Measurements from ENCODE around the gene LGR4. TPM values are rescaled to one million over a fixed set of nuclear protein-coding genes. Genes with fewer than 3 reads are reported as not detected.
A peak's percentile ranks its signal among the peaks of the same experiment; 100 is the strongest.

LGR4 gene
- total RNA-seq, 1 donor from 2014 or later = 7.5 TPM

DNA sequence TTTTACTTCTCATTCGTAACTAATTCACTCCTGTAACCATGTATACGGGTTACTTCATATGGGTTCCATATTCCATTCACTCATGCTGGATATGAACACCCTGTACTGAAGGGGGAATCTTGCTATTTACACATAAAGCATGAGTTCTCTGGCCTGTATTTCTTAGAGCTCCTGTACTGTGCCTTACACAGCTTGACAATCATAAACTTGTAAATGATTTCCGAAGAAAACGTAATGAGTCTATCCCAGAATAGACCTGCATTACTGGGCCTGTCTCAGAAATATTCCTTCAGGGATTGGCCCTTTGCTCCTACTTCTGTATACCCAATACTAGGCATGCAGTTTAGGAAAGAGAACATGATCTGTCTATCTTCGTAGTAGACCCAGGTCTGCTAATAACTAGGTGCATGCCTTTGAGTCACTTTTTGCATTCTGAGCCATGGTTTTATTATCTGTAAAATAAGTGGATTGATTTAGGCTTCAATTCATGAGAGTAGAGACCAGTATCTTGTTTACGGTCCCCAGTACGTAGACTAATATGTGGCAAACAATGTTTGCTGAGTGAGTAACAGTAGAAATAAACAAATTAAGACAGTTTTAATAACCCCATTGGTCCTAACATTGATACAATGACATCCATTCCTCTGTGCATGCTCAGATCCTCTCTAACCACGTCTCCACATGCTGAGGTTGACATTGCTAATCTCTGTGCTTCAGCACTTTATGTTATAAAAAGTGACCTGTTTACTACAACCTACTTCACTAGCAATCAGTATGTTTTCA, 110.8 kb downstream of the LGR4 start:
- peaks cover 10% of the 10 kb centered on the region for H3K4me1 ChIP-seq
- TF ChIP-seq, protein P1, sequence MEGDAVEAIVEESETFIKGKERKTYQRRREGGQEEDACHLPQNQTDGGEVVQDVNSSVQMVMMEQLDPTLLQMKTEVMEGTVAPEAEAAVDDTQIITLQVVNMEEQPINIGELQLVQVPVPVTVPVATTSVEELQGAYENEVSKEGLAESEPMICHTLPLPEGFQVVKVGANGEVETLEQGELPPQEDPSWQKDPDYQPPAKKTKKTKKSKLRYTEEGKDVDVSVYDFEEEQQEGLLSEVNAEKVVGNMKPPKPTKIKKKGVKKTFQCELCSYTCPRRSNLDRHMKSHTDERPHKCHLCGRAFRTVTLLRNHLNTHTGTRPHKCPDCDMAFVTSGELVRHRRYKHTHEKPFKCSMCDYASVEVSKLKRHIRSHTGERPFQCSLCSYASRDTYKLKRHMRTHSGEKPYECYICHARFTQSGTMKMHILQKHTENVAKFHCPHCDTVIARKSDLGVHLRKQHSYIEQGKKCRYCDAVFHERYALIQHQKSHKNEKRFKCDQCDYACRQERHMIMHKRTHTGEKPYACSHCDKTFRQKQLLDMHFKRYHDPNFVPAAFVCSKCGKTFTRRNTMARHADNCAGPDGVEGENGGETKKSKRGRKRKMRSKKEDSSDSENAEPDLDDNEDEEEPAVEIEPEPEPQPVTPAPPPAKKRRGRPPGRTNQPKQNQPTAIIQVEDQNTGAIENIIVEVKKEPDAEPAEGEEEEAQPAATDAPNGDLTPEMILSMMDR (IDR thresholded peaks at IDR 0.05) = no peak
- no peak overlapping the region for H3K4me3 ChIP-seq
- no peaks in the 10 kb centered on the region for H3K27me3 ChIP-seq
- ATAC-seq = no peak
- intact Hi-C loops (cut with DNase I) = no loop called here
- H3K27ac ChIP-seq = no peak overlapping the region
- H3K36me3 ChIP-seq = no peaks in the 10 kb centered on the region
- no peaks in the 10 kb centered on the region for H3K9me3 ChIP-seq
- no peak for DNase-seq

DNA sequence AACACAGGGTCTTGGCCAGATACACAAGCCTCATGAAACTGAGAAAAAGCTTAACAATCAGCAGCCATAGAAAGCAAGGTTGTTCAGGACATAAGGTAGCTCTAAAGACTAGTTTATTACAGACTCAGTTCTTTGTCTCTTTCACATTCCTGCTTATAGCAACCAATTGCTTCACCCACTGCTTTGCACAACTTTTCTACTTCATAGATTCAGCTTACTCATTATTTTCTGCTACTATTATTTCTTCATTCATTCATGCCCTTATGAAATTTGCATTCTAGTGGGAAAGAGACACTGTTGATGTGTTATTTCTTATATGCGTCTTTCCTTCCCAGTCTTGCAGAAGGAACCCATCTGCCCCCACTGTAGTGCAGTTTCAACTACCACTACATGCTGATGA, 114.3 kb downstream of the LGR4 start:
- Histone ChIP-seq H3K4me3 (no peak overlapping the region), H3K36me3 (no peaks in the 10 kb centered on the region), H3K9me3 (no peaks in the 10 kb centered on the region), H3K27ac (no peak overlapping the region), H3K27me3 (no peaks in the 10 kb centered on the region), H3K4me1 (peaks cover 10% of the 10 kb centered on the region)
- intact Hi-C loops (cut with DNase I) = no loop called here
- DNase-seq (no peak), ATAC-seq (no peak)
- TF ChIP-seq, protein P1 (IDR thresholded peaks at IDR 0.05) = no peak

DNA sequence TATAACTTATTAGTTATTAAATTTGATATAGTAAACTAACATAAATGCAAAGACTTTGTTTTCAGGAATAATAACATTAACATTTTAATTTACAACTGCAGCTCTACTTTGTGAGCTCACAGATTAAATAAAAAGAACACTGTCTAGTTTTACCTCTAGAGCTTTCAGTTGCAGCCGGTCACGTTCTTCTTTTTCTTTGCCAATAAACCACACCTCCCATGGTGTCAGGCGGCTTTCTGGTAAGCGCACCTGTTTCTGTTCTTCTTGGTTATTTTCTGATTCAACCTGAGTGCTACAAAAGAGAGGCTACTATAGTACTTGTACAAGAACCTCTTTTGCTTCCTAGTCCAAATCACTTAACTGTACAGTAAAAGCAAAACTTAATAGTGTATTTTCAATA, 115.3 kb downstream of the LGR4 start:
- Histone ChIP-seq H3K36me3 (no peaks in the 10 kb centered on the region), H3K9me3 (no peaks in the 10 kb centered on the region), H3K27ac (no peak overlapping the region), H3K4me1 (peaks cover 5% of the 10 kb centered on the region), H3K4me3 (no peak overlapping the region), H3K27me3 (no peaks in the 10 kb centered on the region)
- DNase-seq (no peak), ATAC-seq (no peak)
- intact Hi-C loops (cut with DNase I) = no loop called here
- TF ChIP-seq, protein P1 (IDR thresholded peaks at IDR 0.05) = no peak

DNA sequence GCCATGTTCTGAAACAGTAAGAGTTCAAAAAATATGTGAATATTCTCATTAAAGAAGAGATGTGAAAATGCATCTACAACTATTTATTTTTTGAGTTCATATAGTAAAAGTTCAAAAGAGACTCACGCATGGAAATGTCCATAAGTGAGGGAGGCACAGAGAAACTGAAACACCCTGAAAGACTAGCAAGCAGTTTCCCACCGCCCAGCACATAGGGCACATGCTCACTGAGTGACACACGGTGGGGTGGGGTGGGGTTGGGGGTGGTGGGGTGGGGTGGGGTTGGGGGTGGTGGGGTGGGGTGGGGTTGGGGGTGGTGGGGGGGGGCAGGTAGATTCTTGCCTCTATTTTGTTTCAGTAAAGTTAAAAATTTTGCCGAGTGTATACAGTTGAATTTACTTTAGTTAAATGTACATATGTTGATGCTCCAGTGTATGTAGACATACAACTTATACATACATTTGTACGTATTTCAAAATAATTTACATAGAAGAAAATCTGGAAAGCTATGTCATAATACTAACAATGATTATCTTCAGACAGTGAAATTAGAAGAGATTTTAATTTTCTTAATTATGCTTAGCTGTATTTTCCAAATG, 115.9 kb downstream of the LGR4 start:
- no peaks in the 10 kb centered on the region for H3K36me3 ChIP-seq
- DNase-seq = no peak
- H3K4me3 ChIP-seq = no peak overlapping the region
- no peaks in the 10 kb centered on the region for H3K4me1 ChIP-seq
- no peaks in the 10 kb centered on the region for H3K27me3 ChIP-seq
- no peaks in the 10 kb centered on the region for H3K9me3 ChIP-seq
- no peak for ATAC-seq
- no peak overlapping the region for H3K27ac ChIP-seq
- intact Hi-C loops (cut with DNase I) = no loop called here
- TF ChIP-seq, protein P1 (IDR thresholded peaks at IDR 0.05) = no peak

DNA sequence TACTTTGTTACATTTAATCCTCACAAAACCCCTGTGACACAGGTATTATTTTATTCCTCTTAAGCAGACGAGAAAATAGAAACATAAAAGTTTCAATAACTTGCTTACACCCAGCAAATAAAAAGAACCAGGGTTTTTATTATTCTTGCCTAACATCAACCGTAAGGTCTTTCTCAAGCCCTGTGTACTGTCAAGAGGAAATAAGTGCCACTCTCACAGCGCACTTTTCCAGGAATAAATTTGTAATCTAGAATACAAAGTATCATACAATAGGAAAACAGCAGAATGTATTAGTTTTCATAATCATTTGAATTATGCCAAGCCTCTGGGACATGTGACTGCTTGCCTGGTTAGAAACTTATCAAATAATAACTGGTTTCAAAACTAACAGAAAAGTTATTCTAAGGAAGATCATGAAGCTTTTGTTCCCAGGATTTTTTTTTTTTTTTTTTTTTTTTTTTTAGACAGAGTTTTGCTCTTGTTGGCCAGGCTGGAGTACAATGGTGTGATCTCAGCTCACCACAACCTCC, 117.0 kb downstream of the LGR4 start:
- peak; percentile 54 for ATAC-seq
- no peaks in the 10 kb centered on the region for H3K36me3 ChIP-seq
- DNase-seq = no peak
- H3K9me3 ChIP-seq = no peaks in the 10 kb centered on the region
- H3K4me3 ChIP-seq = no peak overlapping the region
- no peaks in the 10 kb centered on the region for H3K4me1 ChIP-seq
- no peak overlapping the region for H3K27ac ChIP-seq
- TF ChIP-seq, protein P1 (IDR thresholded peaks at IDR 0.05) = no peak
- H3K27me3 ChIP-seq = no peaks in the 10 kb centered on the region
- intact Hi-C loops (cut with DNase I) = no loop called here
